GM18511 (cell line): ENCODE data around the gene HLA-DMA.
"Not testable (repeated sequence)": the region's sequence is repeated elsewhere in the genome, so short reads cannot be mapped to it uniquely, and the experiment has no call there.

Experiments used
- ATAC-seq: cut with Tn5 transposase; IDR thresholded peaks from one replicate; pipeline ENCODE4 v1.9.1; 2021; ENCODE audit warnings: mild to moderate bottlenecking, moderate library complexity; ENCODE audit not compliant: unreplicated experiment

The HLA-DMA gene

DNA sequence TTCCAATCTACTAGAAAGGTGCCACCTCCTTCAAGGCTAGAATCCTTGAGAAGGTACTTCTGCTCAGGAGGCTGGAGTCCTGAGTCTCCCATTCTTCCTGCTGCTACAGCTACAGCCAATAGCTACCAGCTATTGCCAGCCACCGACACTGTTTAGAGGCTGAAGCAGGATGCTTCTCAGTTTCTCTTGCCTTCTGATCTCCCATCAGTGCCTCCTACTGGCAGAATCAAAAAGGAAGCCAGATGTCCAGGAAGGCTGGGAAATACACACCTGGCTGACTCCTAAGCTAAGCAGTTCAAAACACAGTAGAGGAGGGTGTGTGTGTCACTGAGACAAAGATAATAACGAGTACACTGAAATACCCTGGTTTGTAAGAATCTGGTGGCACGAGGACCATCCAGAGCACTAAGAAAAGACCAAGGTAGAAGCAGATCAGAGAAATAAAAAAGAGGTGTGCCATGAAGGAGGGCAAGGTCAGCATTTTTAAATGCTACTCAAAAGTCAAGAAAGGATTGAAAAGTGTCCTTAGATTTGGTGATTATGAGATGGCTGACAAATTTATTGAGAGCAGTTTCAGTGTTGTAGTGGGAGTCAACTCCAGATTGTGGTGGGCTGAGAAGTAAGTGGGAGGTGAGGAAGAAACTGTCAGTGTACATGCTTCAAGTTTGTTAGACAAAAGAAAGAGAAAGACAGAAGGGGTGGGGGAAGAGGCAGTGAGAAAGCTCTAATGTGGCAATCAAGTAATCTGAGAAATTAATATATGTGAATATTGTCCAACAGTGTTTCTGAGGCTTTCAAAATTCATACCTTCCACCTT lies 2.3 kb upstream of the HLA-DMA start:
- no peak for ATAC-seq

DNA sequence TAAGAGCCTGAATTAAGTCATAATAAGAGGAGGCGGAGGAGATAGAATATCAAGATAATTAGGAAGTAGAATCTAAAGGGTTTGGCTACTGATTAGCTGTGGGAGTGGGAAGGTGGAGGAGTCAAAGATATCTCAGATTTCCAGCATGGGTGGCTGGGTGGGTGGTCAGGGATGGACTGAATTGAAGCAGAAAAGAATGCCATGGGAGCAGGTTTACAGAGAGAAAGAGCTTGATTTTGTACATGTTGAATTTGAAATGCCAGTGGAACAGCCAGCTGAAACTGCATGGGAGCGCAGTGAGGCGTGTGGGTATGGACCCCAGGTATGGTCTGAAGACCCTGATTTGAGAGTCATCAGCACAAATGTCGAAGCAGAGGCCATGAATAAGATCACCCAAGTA lies 1.4 kb upstream of the HLA-DMA start:
- no peak for ATAC-seq

DNA sequence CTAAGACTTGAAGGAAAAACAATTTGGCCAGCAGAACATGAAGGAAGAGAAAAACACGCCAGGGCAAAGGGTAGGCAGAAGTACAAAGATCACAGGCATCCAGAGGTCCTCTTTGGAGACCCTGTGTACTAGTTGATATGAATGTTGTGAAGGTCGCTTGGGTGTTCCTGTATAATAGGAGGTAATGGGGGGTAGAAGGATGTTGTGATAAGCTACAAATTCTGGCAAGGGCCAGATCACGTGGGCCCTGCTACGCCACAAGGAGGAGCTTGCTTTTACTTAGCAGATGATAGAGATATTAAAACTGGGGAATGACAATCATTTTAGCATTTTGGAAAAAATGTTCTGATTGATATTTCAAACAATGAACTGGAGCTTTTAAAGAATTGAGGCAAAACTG lies 878 bp upstream of the HLA-DMA start:
- ATAC-seq: no peak

DNA sequence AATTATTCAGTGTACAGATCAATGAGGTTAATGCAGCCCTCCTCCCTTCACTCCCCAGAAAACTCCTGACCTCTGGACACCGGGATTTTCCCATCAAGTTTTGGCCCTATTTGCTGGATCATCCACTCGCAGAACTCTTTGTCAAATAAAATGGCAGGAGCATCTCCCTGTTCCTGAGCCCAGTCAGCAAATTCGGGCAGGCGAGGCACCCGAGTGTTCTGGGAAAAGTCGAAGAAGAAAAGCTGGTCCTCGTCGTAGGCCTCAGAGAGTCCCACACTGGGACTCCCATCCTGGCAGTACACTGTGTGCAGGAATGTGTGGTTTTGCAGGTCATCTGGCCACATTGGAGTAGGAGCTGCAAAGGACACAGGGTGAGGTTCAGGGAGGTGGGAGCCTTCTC lies 2.4 kb downstream of the HLA-DMA start:
- no peak for ATAC-seq

DNA sequence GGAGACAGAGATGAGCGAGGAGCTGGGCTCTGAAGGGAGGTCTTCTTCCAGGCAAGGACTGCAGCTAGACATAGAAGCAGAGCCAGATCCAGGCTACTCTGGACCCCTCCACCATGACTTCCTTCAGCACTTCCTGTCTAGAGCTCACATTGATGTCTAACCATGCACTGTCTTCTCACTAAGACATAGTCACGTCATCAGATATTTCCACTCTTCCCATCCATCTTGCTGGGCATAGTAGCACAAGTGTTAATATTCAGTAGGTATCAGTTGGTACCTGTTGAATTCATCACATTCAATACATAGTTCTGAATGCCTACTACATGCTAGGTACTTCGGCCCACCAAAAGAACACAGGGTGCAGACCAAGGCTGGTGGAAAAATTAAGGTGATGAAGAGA lies 2.9 kb downstream of the HLA-DMA start:
- ATAC-seq: no peak

DNA sequence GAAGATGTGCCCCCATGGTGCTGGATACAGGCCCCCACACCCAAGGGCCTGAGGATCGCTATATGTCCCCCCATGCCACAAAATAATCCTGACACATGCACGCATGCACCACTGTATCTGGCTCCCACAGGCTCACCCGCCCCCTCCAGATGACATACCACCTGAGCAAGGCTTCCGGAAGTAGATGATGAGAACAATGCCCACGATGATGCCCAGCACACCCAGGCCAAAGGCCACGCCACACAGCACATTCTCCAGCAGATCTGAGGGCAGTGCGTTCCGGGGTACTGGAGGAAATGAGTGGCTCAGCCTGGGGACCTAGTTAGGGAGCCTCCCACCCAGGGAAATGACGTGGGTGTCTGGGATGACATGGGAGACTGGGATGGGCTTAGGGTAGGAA lies 3.8 kb downstream of the HLA-DMA start:
- no peak for ATAC-seq

GRCh38 chr6:32947552-32948465 lies 5.1 kb downstream of the HLA-DMA start:
- no peak for ATAC-seq

DNA sequence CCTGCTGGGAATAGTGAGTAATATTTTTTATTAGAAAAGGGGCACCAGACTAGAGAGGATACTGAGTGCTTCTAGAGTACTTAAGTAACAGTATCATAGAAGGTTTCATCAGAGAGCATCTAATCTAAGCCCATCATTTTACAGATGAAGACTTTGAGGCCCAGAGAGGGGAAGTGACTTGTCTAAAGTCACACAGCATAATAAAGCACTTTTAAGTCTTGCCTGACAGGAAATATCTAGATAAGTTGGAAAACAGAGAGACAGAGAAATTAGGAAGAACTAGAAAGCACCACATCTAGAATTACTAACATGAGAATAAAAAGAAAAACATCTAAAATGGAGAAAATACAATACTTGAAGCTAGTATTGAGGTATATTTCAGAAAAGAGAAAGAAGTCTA lies 6.0 kb downstream of the HLA-DMA start:
- ATAC-seq: no peak

DNA sequence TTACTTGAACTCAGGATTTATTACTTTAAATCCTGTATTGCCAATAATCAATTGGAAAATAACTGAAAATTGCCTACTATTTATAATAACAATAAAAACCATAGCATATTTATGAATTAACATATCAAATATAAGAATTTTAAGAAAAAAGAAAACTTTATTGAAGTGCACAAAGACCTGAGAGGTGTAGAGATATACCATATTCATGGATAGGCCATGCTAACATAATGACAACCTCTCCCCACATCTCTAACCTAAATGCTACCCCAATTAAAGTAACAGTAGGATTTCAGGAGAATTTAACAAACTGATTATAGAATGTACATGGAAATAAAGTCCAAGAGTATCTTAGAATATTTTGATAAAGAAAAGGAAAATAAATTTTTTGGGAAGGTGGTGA lies 6.9 kb downstream of the HLA-DMA start:
- ATAC-seq: no peak

GRCh38 chr6:32945108-32945760 lies 7.7 kb downstream of the HLA-DMA start:
- ATAC-seq: no peak

- peak; percentile 50 for ATAC-seq
Measured at GRCh38 chr6:32943864-32944649, 8.8 kb downstream of the HLA-DMA start.

DNA sequence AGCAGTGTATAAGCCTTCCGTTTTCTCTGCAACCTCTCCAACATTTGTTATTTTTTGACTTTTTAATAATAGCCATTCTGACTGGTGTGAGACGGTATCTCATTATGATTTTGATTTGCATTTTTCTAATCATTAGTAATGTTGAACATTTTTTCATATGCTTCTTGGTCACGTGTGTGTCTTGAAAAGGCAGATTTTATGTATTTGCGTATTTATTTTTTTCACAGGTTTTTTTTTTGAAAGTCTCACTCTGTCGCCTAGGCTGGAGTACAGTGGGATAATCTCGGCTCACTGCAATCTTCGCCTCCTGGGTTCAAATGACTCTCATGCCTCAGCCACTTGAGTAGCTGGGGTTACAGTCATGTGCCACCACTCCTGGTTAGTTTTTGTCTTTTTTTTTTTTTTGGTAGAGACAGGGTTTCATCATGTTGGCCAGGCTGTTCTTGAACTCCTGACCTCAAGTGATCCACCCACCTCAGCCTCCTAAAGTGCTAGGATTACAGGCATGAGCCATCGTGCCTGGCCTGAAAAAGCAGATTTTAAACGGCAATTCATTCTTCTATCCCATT lies 10.3 kb downstream of the HLA-DMA start:
- not testable (repeated sequence) for ATAC-seq

DNA sequence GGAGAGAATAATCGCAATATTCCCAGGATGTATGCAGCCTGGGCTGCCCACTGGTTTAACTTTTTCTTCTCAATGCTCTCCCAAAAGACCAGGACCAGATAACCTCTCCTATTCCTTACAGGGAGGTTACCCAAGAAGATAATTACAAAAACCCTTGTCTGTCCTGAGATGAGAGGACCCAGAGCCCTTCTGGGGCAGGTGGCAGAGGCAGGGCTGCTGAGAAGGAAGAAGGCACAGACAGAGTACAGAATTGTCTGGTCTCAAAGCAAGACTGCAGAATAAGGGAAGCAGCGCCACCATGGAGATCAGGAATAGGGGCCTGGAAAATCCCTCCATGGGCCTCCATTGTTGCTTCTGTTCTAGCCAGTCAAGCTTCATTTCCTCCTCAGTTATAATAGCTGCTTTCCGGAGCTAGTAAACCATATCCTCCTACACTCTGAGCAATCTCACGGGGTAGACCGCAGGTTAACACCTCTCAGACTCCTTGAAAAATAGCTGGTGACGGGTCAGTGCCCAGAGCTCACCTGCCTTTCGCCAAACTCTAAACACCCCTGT lies 11.6 kb downstream of the HLA-DMA start:
- peak; percentile 67 for ATAC-seq

DNA sequence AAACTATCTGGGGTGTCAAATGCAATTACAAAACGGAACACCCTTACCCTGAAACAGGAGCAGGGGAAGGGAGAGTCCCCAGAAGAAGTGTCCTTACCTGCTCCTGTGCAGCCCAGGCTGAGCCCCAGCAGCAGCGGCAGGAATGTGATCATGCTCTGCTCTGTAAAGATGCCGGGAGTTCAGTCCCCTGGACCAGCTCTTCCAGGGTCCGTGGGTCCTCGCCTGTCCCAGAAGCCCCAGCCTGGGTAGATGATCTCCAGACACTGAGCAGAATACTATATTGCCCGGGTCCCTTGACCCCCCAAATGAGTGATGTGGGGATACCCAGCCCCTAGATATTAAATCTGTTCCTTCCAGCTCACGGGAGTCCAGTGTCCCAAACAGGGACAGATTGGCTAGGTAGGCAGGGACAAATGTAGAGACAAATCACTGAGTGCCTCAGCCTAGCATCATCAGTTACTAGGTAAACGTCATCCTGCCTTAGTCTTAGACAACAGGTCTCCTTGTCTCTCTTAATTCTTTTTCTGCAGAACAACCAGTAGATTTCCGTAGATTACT lies 12.2 kb downstream of the HLA-DMA start, which contains the start of gene HLA-DMB:
HLA-DMB (minus strand) TSS at position 373 of the 558 bp plus-strand sequence; CDS start at position 152, 221 bp downstream.
- ATAC-seq: peak; percentile 64

- ATAC-seq: no peak
Measured at GRCh38 chr6:32938494-32938893, 14.4 kb downstream of the HLA-DMA start.

- no peak for ATAC-seq
Measured at GRCh38 chr6:32937230-32937633, 15.7 kb downstream of the HLA-DMA start.

DNA sequence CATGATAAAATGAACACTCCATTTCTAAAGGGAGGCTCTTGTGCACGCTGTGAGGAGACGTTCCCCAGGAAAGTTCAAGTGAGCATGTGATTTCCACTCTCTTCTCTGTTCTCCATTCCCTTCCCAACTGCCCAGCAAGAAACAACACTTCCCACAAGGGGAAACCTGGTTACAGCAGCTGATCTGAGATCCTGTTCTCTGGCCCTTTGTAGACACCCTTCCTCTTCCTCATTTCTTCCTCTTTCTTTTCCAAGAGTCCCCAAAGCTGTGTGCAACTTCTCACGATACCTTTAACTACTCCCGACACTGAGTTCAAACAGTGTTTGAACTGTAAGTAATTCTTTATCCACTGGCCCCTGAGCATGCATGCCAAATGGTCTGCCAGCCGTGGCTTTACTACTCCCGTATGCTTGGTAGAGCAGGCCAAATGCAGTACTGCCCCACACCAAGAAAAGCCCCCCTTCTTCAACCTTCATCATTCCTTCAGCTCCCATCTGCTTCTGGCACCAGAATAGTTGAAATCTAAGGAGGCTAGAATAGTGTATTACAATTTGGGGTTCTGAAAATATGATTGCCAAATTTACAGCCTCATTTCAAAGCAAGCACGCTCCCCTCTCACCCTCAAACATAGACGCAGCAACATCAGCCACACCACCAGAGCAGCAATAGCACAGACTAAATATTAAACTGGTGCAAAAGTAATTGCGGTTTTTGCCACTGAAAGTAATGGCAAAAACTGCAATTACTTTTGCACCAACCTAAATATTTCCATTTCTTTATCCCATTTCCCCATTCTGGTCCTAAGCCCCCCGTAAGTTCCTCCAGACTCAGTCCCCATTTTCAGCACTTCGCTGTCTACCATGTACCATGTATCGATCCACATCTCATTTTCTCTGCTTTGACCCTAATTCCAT lies 16.4 kb downstream of the HLA-DMA start:
- ATAC-seq: no peak

- no peak for ATAC-seq
Measured at GRCh38 chr6:32935551-32936238, 17.2 kb downstream of the HLA-DMA start.
